HepG2 (cell line): ENCODE results near the gene ADCY9. TPM values are rescaled to one million over a fixed set of nuclear protein-coding genes. Genes with fewer than 3 reads are reported as not detected.

Experiments
- ATAC-seq: fragments of 200-7000 bp; cut with Tn5 transposase; 3 replicates; pipeline ENCODE4 v1.9.1; 2020; ENCODE audit warnings: mild to moderate bottlenecking, moderate library complexity
- BruUV-seq: library from RNA; stranded (reverse); fragments of 400-500 nt; replicated peaks from 2 replicates; lab custom pipeline; 2021; lab: Mats Ljungman, UMichigan
- CTCF ChIA-PET: fragments of 300-600 bp; formaldehyde crosslinking; extraction: SDS; loops from one replicate; lab custom pipeline; 2021; ENCODE audit warnings: low total read pairs, inconsistent platforms, low intra/inter-chr PET ratio; lab: Yijun Ruan, JAX
- POLR2A ChIA-PET: fragments of 350-600 bp; sonication (Branson Sonifier 250); formaldehyde crosslinking; loops from one replicate; lab custom pipeline; 2020; ENCODE audit warnings: antibody characterized with exemption, inconsistent platforms; lab: Yijun Ruan, JAX
- DNase-seq: peaks from one replicate; pipeline ENCODE4 v3.0.0-alpha.2; 2015; ENCODE audit warnings: low spot score
- FAIRE-seq: peaks from 3 replicates; lab custom pipeline; 2011; peaks lifted over from hg19 to GRCh38; lab: Jason Lieb, UNC
- H2AFZ ChIP-seq: one replicate; pipeline ENCODE4 v1.6.1; 2011; ENCODE audit warnings: low read length, inconsistent platforms
- H3K27ac ChIP-seq: fragments of 300-600 bp; 3 replicates; pipeline ENCODE4 v1.8.0; 2011; ENCODE audit warnings: mixed run types, mild to moderate bottlenecking, mixed read lengths, low read length, inconsistent platforms; ENCODE audit not compliant: insufficient read depth; ENCODE audit errors: extremely low read length
- H3K27me3 ChIP-seq, 2 experiments: fragments of 200-600 bp in 1 of 2; 2 replicates in 1 of 2; 3 replicates in 1 of 2; pipeline versions ENCODE4 v1.6.0 to v1.8.0; 2011; ENCODE audit warnings: low read length in 2 of 2, mild to moderate bottlenecking in 2 of 2, moderate library complexity in 2 of 2, inconsistent platforms in 1 of 2; ENCODE audit not compliant: insufficient read depth in 2 of 2, control insufficient read depth in 1 of 2
- H3K36me3 ChIP-seq, 2 experiments: fragments of 200-600 bp in 1 of 2; replicated peaks in 1 of 2; 2 replicates in 1 of 2; 3 replicates in 1 of 2; pipeline versions ENCODE4 v1.5.1 to v1.8.0; 2011; ENCODE audit warnings: low read length in 2 of 2, inconsistent platforms in 1 of 2; ENCODE audit not compliant: insufficient read depth in 2 of 2, control insufficient read depth in 1 of 2
- H3K4me1 ChIP-seq: 2 replicates; pipeline ENCODE4 v1.5.1; 2012; ENCODE audit warnings: low read length, inconsistent platforms; ENCODE audit not compliant: insufficient read depth
- H3K4me2 ChIP-seq: 2 replicates; pipeline ENCODE4 v1.6.0; 2011; ENCODE audit warnings: low read depth, low read length, inconsistent platforms
- H3K4me3 ChIP-seq, 3 experiments: fragments of 200-600 bp in 1 of 3; sonication (generic), shearing (Covaris generic) in 1 of 3; replicated peaks in 1 of 3; 2 replicates each; pipeline ENCODE4 v1.5.1; 2011 to 2016; ENCODE audit warnings: low read length in 3 of 3, inconsistent platforms in 2 of 3, low read depth in 2 of 3, mild to moderate bottlenecking in 2 of 3, control low read depth in 1 of 3, mixed read lengths in 1 of 3; ENCODE audit not compliant: insufficient read depth in 1 of 3
- H3K79me2 ChIP-seq: one replicate; pipeline ENCODE4 v1.6.1; 2011; ENCODE audit warnings: low read length, inconsistent platforms; ENCODE audit not compliant: insufficient read depth
- H3K9ac ChIP-seq: 2 replicates; pipeline ENCODE4 v1.6.0; 2011; ENCODE audit warnings: mild to moderate bottlenecking, low read depth, low read length, inconsistent platforms; ENCODE audit not compliant: insufficient read depth
- H3K9me3 ChIP-seq: 2 replicates; pipeline ENCODE4 v1.5.1; 2012; ENCODE audit warnings: mild to moderate bottlenecking, low read length
- H4K20me1 ChIP-seq: 2 replicates; pipeline ENCODE4 v1.6.0; 2011; ENCODE audit warnings: inconsistent platforms, mild to moderate bottlenecking, low read length, moderate library complexity; ENCODE audit not compliant: insufficient read depth
- CAMTA2 ChIP-seq: sonication (generic); formaldehyde crosslinking; IDR thresholded peaks from 2 replicates; pipeline ENCODE4 v1.4.0; 2020; ENCODE audit warnings: mild to moderate bottlenecking, missing genetic modification reagents, borderline replicate concordance
- EP300 ChIP-seq, 3 experiments: sonication (generic) in 1 of 3; formaldehyde crosslinking in 1 of 3; IDR thresholded peaks; 2 replicates each; pipeline versions ENCODE4 v1.5.1 to v1.6.1; 2011 to 2020; ENCODE audit warnings: low read depth in 2 of 3, low read length in 2 of 3, borderline replicate concordance in 1 of 3, improper control_type of control experiment in 1 of 3, mild to moderate bottlenecking in 1 of 3, missing genetic modification reagents in 1 of 3, moderate library complexity in 1 of 3
- EZH2 ChIP-seq: conservative IDR thresholded peaks from 2 replicates; pipeline ENCODE4 v1.6.1; 2012; ENCODE audit warnings: mild to moderate bottlenecking, low read depth, low read length, moderate library complexity
- HNRNPL ChIP-seq: fragments of 200-400 bp; formaldehyde crosslinking; IDR thresholded peaks from 2 replicates; pipeline ENCODE4 v1.6.1; 2017; ENCODE audit warnings: mild to moderate bottlenecking, low read depth, low read length
- KMT2B ChIP-seq: IDR thresholded peaks from 2 replicates; pipeline ENCODE4 v1.6.1; 2016; ENCODE audit warnings: missing genetic modification reagents, missing compliant biosample characterization
- NFE2 ChIP-seq: sonication (generic); formaldehyde crosslinking; IDR thresholded peaks from 2 replicates; pipeline ENCODE4 v1.4.0; 2020; ENCODE audit warnings: missing genetic modification reagents
- POLR2AphosphoS5 ChIP-seq: IDR thresholded peaks from 2 replicates; pipeline ENCODE4 v1.6.1; 2012; ENCODE audit warnings: low read depth, low read length
- RBM39 ChIP-seq: fragments of 200-400 bp; formaldehyde crosslinking; IDR thresholded peaks from one replicate; pipeline ENCODE4 v1.6.1; 2018; ENCODE audit warnings: antibody characterized with exemption, mild to moderate bottlenecking, low read depth, low read length; ENCODE audit not compliant: poor library complexity, severe bottlenecking
- SRSF1 ChIP-seq: fragments of 200-400 bp; formaldehyde crosslinking; optimal IDR thresholded peaks from 2 replicates; pipeline ENCODE3; 2017; ENCODE audit warnings: mild to moderate bottlenecking, low read depth, low read length, moderate library complexity
- ZFP82 ChIP-seq: sonication (generic); formaldehyde crosslinking; IDR thresholded peaks from 2 replicates; pipeline ENCODE4 v1.5.1; 2020; ENCODE audit warnings: mild to moderate bottlenecking, missing genetic modification reagents, borderline replicate concordance
- ZNF263 ChIP-seq: sonication (generic); formaldehyde crosslinking; IDR thresholded peaks from 2 replicates; pipeline ENCODE4 v1.4.0; 2020; ENCODE audit warnings: missing genetic modification reagents
- ZNF788 ChIP-seq: sonication (generic); formaldehyde crosslinking; IDR thresholded peaks from 2 replicates; pipeline ENCODE4 v1.5.0; 2020; ENCODE audit warnings: mild to moderate bottlenecking, missing genetic modification reagents, borderline replicate concordance
- WGBS: methylation state at CpG from one replicate; pipeline ENCODE4 v1.1.6; 2017; ENCODE audit warnings: low lambda C conversion rate; 5-methylcytosine and 5-hydroxymethylcytosine counted together
- in situ Hi-C: cut with HindIII; loops from 2 replicates; pipeline ENCODE4 v1.10.0; 2017; ENCODE audit warnings: low pct_unique_long_range_greater_than_20kb; ENCODE audit not compliant: extremely low pct_ligation_motif_present
- intact Hi-C: fragments of 100-400 bp; cut with micrococcal nuclease; formaldehyde crosslinking; loops from one replicate; pipeline ENCODE4 v1.10.0; 2022; ENCODE audit not compliant: unreplicated experiment
- polyA plus RNA-seq, 8 experiments: library from polyadenylated mRNA; depleted of rRNA in 3 of 8; stranded (reverse) in 7 of 8; unstranded in 1 of 8; fragments of >200 nt; fragmentation: Illumina TruSeq in 4 of 8; extraction: Trizol in 4 of 8; gene quantifications; 2 replicates each; pipeline versions ENCODE4 v1.2.1 to v1.2.3, GENCODE V29; 2011 to 2016; ENCODE audit warnings: low read depth in 4 of 8, missing spikeins in 1 of 8, mixed read lengths in 1 of 8; ENCODE audit not compliant: insufficient read depth in 1 of 8
- total RNA-seq, 5 experiments: library from RNA; depleted of rRNA; stranded (reverse); fragments of >200 nt; fragmentation: Illumina TruSeq; extraction: Trizol; gene quantifications; 2 replicates each; pipeline ENCODE4 v1.2.3, GENCODE V29; 2016; ENCODE audit warnings: low read depth in 1 of 5
- TF ChIP-seq, protein P1 (sequence below): sonication (generic); formaldehyde crosslinking; IDR thresholded peaks from one replicate; pipeline ENCODE4 v1.5.1; 2020; ENCODE audit warnings: mild to moderate bottlenecking, missing genetic modification reagents; ENCODE audit errors: not compliant biosample characterization
- TF ChIP-seq, protein P2 (sequence below): sonication (generic); formaldehyde crosslinking; IDR thresholded peaks from 2 replicates; pipeline ENCODE4 v1.4.0; 2020; ENCODE audit warnings: missing genetic modification reagents
- TF ChIP-seq, protein P3 (sequence below): sonication (generic); formaldehyde crosslinking; IDR thresholded peaks from 2 replicates; pipeline ENCODE4 v1.4.0; 2020; ENCODE audit warnings: mild to moderate bottlenecking, low read depth, missing genetic modification reagents

Gene ADCY9
- total and polyA plus RNA-seq, 2 of the 13 experiments (the other 11 are each of a cell fraction or from before 2014, with no cell fraction given): 11.2 to 13.9 TPM

DNA sequence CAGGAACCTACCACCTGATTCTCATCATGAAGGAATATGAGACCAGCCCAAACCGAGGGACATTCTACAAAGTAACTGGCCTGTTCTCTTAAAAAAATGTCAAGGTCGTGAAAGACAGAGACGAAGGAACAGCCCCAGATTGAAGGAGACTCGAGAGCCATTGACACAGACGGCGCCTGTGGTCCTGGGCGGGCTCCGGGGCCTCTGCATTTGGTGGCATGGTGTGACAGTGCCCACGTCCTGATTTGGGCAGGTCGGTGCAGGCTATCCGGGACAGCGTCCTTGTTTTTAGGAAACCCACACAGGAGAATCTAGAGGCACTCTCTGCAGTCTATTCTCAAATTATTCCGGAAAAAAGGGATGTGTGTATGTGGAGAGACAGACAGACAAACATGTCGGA is 64.1 kb downstream of the ADCY9 start:
- no peaks in the 10 kb centered on the region for H3K79me2 ChIP-seq
- ChIA-PET POLR2A (no interaction called here), CTCF (no interaction called here)
- no peaks in the 10 kb centered on the region for H3K27me3 ChIP-seq
- WGBS: over 99% methylated on average over 14 of the region's 14 CpGs
- BruUV-seq: no TSS peak
- ATAC-seq (no peak), DNase-seq (no peak), FAIRE-seq (no peak)
- no peak overlapping the region for H3K4me3 ChIP-seq
- no peaks in the 10 kb centered on the region for H3K4me1 ChIP-seq
- intact Hi-C loops: no loop called here
- in situ Hi-C loops: no loop called here
- no peak overlapping the region for H3K9ac ChIP-seq
- no peaks in the 10 kb centered on the region for H3K9me3 ChIP-seq
- H3K4me2 ChIP-seq: no peak overlapping the region
- H3K27ac ChIP-seq: no peak overlapping the region
- H4K20me1 ChIP-seq: no peaks in the 10 kb centered on the region
- H3K36me3 ChIP-seq: peaks cover 0 to 2% of the 10 kb centered on the region in 2 experiments; a peak in 1 of 5 replicates
- no peak overlapping the region for H2AFZ ChIP-seq
- TF ChIP-seq, protein P1, sequence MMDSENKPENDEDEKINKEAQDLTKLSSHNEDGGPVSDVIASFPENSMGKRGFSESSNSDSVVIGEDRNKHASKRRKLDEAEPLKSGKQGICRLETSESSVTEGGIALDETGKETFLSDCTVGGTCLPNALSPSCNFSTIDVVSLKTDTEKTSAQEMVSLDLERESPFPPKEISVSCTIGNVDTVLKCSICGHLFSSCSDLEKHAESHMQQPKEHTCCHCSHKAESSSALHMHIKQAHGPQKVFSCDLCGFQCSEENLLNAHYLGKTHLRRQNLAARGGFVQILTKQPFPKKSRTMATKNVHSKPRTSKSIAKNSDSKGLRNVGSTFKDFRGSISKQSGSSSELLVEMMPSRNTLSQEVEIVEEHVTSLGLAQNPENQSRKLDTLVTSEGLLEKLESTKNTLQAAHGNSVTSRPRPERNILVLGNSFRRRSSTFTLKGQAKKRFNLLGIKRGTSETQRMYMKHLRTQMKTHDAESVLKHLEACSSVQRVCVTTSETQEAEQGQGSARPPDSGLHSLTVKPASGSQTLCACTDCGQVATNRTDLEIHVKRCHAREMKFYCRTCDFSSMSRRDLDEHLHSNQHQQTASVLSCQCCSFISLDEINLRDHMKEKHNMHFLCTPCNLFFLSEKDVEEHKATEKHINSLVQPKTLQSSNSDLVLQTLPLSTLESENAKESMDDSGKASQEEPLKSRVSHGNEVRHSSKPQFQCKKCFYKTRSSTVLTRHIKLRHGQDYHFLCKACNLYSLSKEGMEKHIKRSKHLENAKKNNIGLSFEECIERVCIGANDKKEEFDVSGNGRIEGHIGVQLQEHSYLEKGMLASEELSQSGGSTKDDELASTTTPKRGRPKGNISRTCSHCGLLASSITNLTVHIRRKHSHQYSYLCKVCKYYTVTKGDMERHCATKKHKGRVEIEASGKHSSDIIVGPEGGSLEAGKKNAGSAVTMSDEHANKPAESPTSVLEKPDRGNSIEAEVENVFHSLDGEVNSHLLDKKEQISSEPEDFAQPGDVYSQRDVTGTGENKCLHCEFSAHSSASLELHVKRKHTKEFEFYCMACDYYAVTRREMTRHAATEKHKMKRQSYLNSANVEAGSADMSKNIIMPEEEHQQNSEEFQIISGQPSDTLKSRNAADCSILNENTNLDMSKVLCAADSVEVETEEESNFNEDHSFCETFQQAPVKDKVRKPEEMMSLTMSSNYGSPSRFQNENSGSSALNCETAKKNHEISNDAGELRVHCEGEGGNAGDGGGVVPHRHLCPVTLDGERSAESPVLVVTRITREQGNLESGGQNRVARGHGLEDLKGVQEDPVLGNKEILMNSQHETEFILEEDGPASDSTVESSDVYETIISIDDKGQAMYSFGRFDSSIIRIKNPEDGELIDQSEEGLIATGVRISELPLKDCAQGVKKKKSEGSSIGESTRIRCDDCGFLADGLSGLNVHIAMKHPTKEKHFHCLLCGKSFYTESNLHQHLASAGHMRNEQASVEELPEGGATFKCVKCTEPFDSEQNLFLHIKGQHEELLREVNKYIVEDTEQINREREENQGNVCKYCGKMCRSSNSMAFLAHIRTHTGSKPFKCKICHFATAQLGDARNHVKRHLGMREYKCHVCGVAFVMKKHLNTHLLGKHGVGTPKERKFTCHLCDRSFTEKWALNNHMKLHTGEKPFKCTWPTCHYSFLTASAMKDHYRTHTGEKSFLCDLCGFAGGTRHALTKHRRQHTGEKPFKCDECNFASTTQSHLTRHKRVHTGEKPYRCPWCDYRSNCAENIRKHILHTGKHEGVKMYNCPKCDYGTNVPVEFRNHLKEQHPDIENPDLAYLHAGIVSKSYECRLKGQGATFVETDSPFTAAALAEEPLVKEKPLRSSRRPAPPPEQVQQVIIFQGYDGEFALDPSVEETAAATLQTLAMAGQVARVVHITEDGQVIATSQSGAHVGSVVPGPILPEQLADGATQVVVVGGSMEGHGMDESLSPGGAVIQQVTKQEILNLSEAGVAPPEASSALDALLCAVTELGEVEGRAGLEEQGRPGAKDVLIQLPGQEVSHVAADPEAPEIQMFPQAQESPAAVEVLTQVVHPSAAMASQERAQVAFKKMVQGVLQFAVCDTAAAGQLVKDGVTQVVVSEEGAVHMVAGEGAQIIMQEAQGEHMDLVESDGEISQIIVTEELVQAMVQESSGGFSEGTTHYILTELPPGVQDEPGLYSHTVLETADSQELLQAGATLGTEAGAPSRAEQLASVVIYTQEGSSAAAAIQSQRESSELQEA (CRISPR knock-in tag): no peak
- no peak for TF ChIP-seq NFE2 (CRISPR knock-in tag)
- TF ChIP-seq SRSF1: no peak
- no peak for TF ChIP-seq ZNF263 (CRISPR knock-in tag)
- TF ChIP-seq, protein P2, sequence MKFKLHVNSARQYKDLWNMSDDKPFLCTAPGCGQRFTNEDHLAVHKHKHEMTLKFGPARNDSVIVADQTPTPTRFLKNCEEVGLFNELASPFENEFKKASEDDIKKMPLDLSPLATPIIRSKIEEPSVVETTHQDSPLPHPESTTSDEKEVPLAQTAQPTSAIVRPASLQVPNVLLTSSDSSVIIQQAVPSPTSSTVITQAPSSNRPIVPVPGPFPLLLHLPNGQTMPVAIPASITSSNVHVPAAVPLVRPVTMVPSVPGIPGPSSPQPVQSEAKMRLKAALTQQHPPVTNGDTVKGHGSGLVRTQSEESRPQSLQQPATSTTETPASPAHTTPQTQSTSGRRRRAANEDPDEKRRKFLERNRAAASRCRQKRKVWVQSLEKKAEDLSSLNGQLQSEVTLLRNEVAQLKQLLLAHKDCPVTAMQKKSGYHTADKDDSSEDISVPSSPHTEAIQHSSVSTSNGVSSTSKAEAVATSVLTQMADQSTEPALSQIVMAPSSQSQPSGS (CRISPR knock-in tag): no peak
- TF ChIP-seq CAMTA2 (CRISPR knock-in tag): no peak
- no peak for TF ChIP-seq EZH2
- TF ChIP-seq HNRNPL: no peak
- TF ChIP-seq ZNF788 (CRISPR knock-in tag): no peak
- TF ChIP-seq ZFP82: no peak
- TF ChIP-seq RBM39: no peak
- TF ChIP-seq, protein P3, sequence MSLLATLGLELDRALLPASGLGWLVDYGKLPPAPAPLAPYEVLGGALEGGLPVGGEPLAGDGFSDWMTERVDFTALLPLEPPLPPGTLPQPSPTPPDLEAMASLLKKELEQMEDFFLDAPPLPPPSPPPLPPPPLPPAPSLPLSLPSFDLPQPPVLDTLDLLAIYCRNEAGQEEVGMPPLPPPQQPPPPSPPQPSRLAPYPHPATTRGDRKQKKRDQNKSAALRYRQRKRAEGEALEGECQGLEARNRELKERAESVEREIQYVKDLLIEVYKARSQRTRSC (CRISPR knock-in tag): no peak
- TF ChIP-seq EP300 (IDR thresholded peaks at IDR 0.05; ENCODE audit: low read depth in 2 of 2, low read length in 2 of 2): no peak
- TF ChIP-seq EP300 (CRISPR knock-in tag; IDR thresholded peaks at IDR 0.05; ENCODE audit: borderline replicate concordance): no peak
- no peak for TF ChIP-seq POLR2AphosphoS5
- no peak for TF ChIP-seq KMT2B (CRISPR knock-in tag)
